IMR-90 (cell line): ENCODE data around the gene PRIMA1. TPM values are rescaled to one million over a fixed set of nuclear protein-coding genes. Genes with fewer than 3 reads are reported as not detected.

Source experiments
- ATAC-seq: fragments of 200-7000 bp; cut with Tn5 transposase; 2 replicates; pipeline ENCODE4 v1.9.1; 2020; ENCODE audit warnings: low read depth, mild to moderate bottlenecking, moderate library complexity
- BruUV-seq: library from RNA; stranded (reverse); fragments of 400-500 nt; replicated peaks from 2 replicates; lab custom pipeline; 2021; lab: Mats Ljungman, UMichigan
- CTCF ChIA-PET: fragments of 300-600 bp; formaldehyde crosslinking; extraction: SDS; loops from one replicate; lab custom pipeline; 2021; ENCODE audit warnings: antibody characterized with exemption; lab: Yijun Ruan, JAX
- POLR2A ChIA-PET: fragments of 300-600 bp; sonication (Branson Sonifier 250); formaldehyde crosslinking; loops from one replicate; lab custom pipeline; 2022; ENCODE audit warnings: antibody characterized with exemption; ENCODE audit not compliant: unreplicated experiment; lab: Charles Lee
- DNase-seq: peaks from one replicate; pipeline ENCODE4 v3.0.0; 2013
- H2AFZ ChIP-seq: replicated peaks from 2 replicates; pipeline ENCODE3; 2013; ENCODE audit warnings: low read length, mild to moderate bottlenecking; ENCODE audit not compliant: poor library complexity
- H2AK5ac ChIP-seq: 2 replicates; pipeline ENCODE4 v1.6.1; 2013; ENCODE audit warnings: low read depth, low read length, inconsistent platforms
- H2AK9ac ChIP-seq: replicated peaks from 2 replicates; pipeline ENCODE3; 2013; ENCODE audit warnings: mild to moderate bottlenecking, low read depth, low read length, moderate library complexity; ENCODE audit not compliant: poor library complexity
- H2BK120ac ChIP-seq: 2 replicates; pipeline ENCODE4 v1.6.1; 2013; ENCODE audit warnings: low read depth, low read length, inconsistent platforms
- H2BK15ac ChIP-seq: 3 replicates; pipeline ENCODE4 v1.6.1; 2013; ENCODE audit warnings: low read depth, low read length, inconsistent platforms
- H2BK20ac ChIP-seq: 2 replicates; pipeline ENCODE4 v1.6.1; 2013; ENCODE audit warnings: low read depth, mild to moderate bottlenecking, inconsistent platforms, low read length, moderate library complexity
- H2BK5ac ChIP-seq: 2 replicates; pipeline ENCODE4 v1.6.1; 2013; ENCODE audit warnings: mild to moderate bottlenecking, low read depth, low read length, inconsistent platforms; ENCODE audit not compliant: poor library complexity, severe bottlenecking
- H3K14ac ChIP-seq: replicated peaks from 2 replicates; pipeline ENCODE4 v1.6.1; 2013; ENCODE audit warnings: low read depth, low read length, inconsistent platforms
- H3K18ac ChIP-seq: 2 replicates; pipeline ENCODE4 v1.6.1; 2013; ENCODE audit warnings: low read depth, low read length, control low read depth
- H3K23ac ChIP-seq: 2 replicates; pipeline ENCODE4 v1.6.1; 2013; ENCODE audit warnings: low read depth, low read length, inconsistent platforms
- H3K27ac ChIP-seq: 2 replicates; pipeline ENCODE4 v1.5.1; 2013; ENCODE audit warnings: mild to moderate bottlenecking, control low read depth, low read length; ENCODE audit not compliant: insufficient read depth
- H3K27me3 ChIP-seq: 2 replicates; pipeline ENCODE4 v1.6.1; 2013; ENCODE audit warnings: low read length; ENCODE audit not compliant: control insufficient read depth, insufficient read depth
- H3K36me3 ChIP-seq: 2 replicates; pipeline ENCODE4 v1.6.1; 2013; ENCODE audit warnings: low read length, mixed read lengths; ENCODE audit not compliant: control insufficient read depth, insufficient read depth
- H3K4ac ChIP-seq: 2 replicates; pipeline ENCODE4 v1.6.1; 2013; ENCODE audit warnings: low read depth, low read length, inconsistent platforms
- H3K4me1 ChIP-seq: 2 replicates; pipeline ENCODE4 v1.6.1; 2013; ENCODE audit warnings: low read length, mixed read lengths; ENCODE audit not compliant: control insufficient read depth, insufficient read depth
- H3K4me2 ChIP-seq: 2 replicates; pipeline ENCODE4 v1.6.1; 2013; ENCODE audit warnings: low read depth, mild to moderate bottlenecking, control low read depth, low read length, moderate library complexity
- H3K4me3 ChIP-seq: 2 replicates; pipeline ENCODE4 v1.5.1; 2013; ENCODE audit warnings: low read depth, mild to moderate bottlenecking, control low read depth, low read length, moderate library complexity; ENCODE audit not compliant: insufficient read depth
- H3K56ac ChIP-seq: 2 replicates; pipeline ENCODE4 v1.6.1; 2013; ENCODE audit warnings: low read length, inconsistent platforms; ENCODE audit not compliant: insufficient read depth; ENCODE audit errors: extremely low read depth
- H3K79me1 ChIP-seq, 2 experiments: 2 replicates each; pipeline ENCODE4 v1.6.1; 2013; ENCODE audit warnings: low read length in 2 of 2, inconsistent platforms in 1 of 2, low read depth in 1 of 2
- H3K9ac ChIP-seq: 2 replicates; pipeline ENCODE4 v1.6.1; 2013; ENCODE audit warnings: low read depth, low read length, control low read depth
- H3K9me1 ChIP-seq: 2 replicates; pipeline ENCODE4 v1.6.1; 2013; ENCODE audit warnings: low read length, inconsistent platforms; ENCODE audit not compliant: insufficient read depth
- H3K9me3 ChIP-seq: 2 replicates; pipeline ENCODE4 v1.6.1; 2013; ENCODE audit warnings: low read length; ENCODE audit not compliant: control insufficient read depth, insufficient read depth
- H4K20me1 ChIP-seq: 2 replicates; pipeline ENCODE4 v1.6.1; 2013; ENCODE audit warnings: low read length, inconsistent platforms; ENCODE audit not compliant: insufficient read depth
- H4K5ac ChIP-seq: 2 replicates; pipeline ENCODE4 v1.6.1; 2013; ENCODE audit warnings: mild to moderate bottlenecking, low read depth, low read length, control low read depth
- H4K8ac ChIP-seq, 2 experiments: 2 replicates each; pipeline ENCODE4 v1.6.1; 2013; ENCODE audit warnings: low read depth in 2 of 2, low read length in 2 of 2, control low read depth in 1 of 2, inconsistent platforms in 1 of 2
- H4K91ac ChIP-seq: 2 replicates; pipeline ENCODE4 v1.6.1; 2013; ENCODE audit warnings: low read depth, low read length, inconsistent platforms; ENCODE audit not compliant: insufficient read depth
- CEBPB ChIP-seq: IDR thresholded peaks from 2 replicates; pipeline ENCODE4 v1.6.1; 2012; ENCODE audit warnings: low read depth, low read length, improper control_type of control experiment
- CHD1 ChIP-seq: IDR thresholded peaks from 2 replicates; pipeline ENCODE4 v1.6.1; 2012; ENCODE audit warnings: low read depth, low read length, improper control_type of control experiment
- ELK1 ChIP-seq: fragments of 150-350 bp; IDR thresholded peaks from 2 replicates; pipeline ENCODE4 v1.6.1; 2016; ENCODE audit warnings: low read depth, mild to moderate bottlenecking, low read length, moderate library complexity, borderline replicate concordance
- FOS ChIP-seq: fragments of 150-350 bp; IDR thresholded peaks from 2 replicates; pipeline ENCODE4 v1.6.1; 2016; ENCODE audit warnings: low read depth, low read length
- MAFK ChIP-seq: IDR thresholded peaks from 2 replicates; pipeline ENCODE4 v1.6.1; 2012; ENCODE audit warnings: low read depth, low read length, improper control_type of control experiment
- MAZ ChIP-seq: IDR thresholded peaks from 2 replicates; pipeline ENCODE4 v1.6.1; 2012; ENCODE audit warnings: low read depth, mild to moderate bottlenecking, low read length, improper control_type of control experiment, moderate library complexity, borderline replicate concordance
- MXI1 ChIP-seq: IDR thresholded peaks from 2 replicates; pipeline ENCODE4 v1.6.1; 2012; ENCODE audit warnings: low read depth, mild to moderate bottlenecking, low read length, moderate library complexity, borderline replicate concordance
- NFE2L2 ChIP-seq: fragments of 150-350 bp; IDR thresholded peaks from 2 replicates; pipeline ENCODE4 v1.6.1; 2016; ENCODE audit warnings: low read depth, mild to moderate bottlenecking, low read length
- RAD21 ChIP-seq: IDR thresholded peaks from 2 replicates; pipeline ENCODE4 v1.6.1; 2012; ENCODE audit warnings: low read length, improper control_type of control experiment
- RCOR1 ChIP-seq: IDR thresholded peaks from 2 replicates; pipeline ENCODE4 v1.6.1; 2012; ENCODE audit warnings: mild to moderate bottlenecking, low read length, improper control_type of control experiment; ENCODE audit not compliant: insufficient replicate concordance
- RFX5 ChIP-seq: IDR thresholded peaks from 2 replicates; pipeline ENCODE4 v1.8.0; 2012; ENCODE audit warnings: low read depth, mild to moderate bottlenecking, low read length, moderate library complexity
- SMC3 ChIP-seq: fragments of 150-350 bp; IDR thresholded peaks from 2 replicates; pipeline ENCODE4 v1.6.1; 2016; ENCODE audit warnings: low read depth, mild to moderate bottlenecking, antibody characterized with exemption, low read length, moderate library complexity
- WGBS, 2 experiments: methylation state at CpG; one replicate each; pipeline versions ENCODE4 v1.1.5 to v1.1.7; 2013; ENCODE audit warnings: missing lambda C conversion rate in 2 of 2; ENCODE audit not compliant: insufficient read length in 1 of 2; ENCODE audit errors: extremely low coverage in 2 of 2; 5-methylcytosine and 5-hydroxymethylcytosine counted together
- dilution Hi-C: fragments of 300-500 bp; cut with HindIII; formaldehyde crosslinking; loops from one replicate; pipeline ENCODE4 v1.14.3; 2018; ENCODE audit warnings: low sequenced_read_pairs; ENCODE audit not compliant: unreplicated experiment
- in situ Hi-C: fragments of 300-500 bp; cut with MboI; formaldehyde crosslinking; loops from 3 replicates; pipeline ENCODE4 v1.14.3; 2019; ENCODE audit warnings: low sequenced_read_pairs, inconsistent platforms, mixed read lengths
- intact Hi-C: fragments of 100-400 bp; cut with micrococcal nuclease; formaldehyde crosslinking; loops from 2 replicates; pipeline ENCODE4 v1.10.0; 2022
- polyA plus RNA-seq, 3 experiments: library from polyadenylated mRNA; depleted of rRNA; stranded (reverse); fragments of >200 nt; gene quantifications; 2 replicates each; pipeline ENCODE4 v1.2.3, GENCODE V29; 2012; ENCODE audit warnings: low replicate concordance in 1 of 3
- total RNA-seq: library from RNA; depleted of rRNA; stranded (reverse); fragments of >200 nt; gene quantifications from 2 replicates; pipeline ENCODE4 v1.2.3, GENCODE V29; 2012
- TF ChIP-seq, protein P1 (sequence below): conservative IDR thresholded peaks from 2 replicates; pipeline ENCODE4 v1.5.1; 2012; ENCODE audit warnings: mild to moderate bottlenecking, low read depth, low read length, improper control_type of control experiment
- TF ChIP-seq, protein P2 (sequence below): fragments of 150-350 bp; IDR thresholded peaks from 2 replicates; pipeline ENCODE4 v1.6.1; 2017; ENCODE audit warnings: mild to moderate bottlenecking, antibody characterized with exemption, low read length, low read depth

PRIMA1 gene
- total and polyA plus RNA-seq, 2 of the 4 experiments (the other 2 are of a cell fraction): not detected

DNA sequence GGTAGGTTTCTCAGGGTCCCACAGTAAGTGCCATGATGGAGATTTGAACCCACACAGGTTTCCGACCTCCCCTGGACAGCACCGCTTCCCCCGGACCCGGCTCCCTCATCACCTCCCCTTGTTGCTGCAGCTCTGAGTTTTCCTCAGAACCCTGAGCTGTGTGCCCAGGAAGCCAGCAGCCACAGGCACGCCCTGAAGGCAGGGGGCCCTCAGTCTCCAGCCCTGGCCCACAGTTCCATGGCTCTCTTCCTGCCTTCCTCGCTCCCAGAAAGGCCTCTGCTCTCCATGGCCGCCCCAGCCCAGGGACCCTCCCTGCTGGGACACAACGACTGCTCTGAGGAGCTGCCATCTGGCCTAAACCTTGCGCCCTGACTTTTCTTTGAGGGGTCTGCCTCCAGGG lies 35.8 kb upstream of the PRIMA1 start:
- TF ChIP-seq, protein P1, sequence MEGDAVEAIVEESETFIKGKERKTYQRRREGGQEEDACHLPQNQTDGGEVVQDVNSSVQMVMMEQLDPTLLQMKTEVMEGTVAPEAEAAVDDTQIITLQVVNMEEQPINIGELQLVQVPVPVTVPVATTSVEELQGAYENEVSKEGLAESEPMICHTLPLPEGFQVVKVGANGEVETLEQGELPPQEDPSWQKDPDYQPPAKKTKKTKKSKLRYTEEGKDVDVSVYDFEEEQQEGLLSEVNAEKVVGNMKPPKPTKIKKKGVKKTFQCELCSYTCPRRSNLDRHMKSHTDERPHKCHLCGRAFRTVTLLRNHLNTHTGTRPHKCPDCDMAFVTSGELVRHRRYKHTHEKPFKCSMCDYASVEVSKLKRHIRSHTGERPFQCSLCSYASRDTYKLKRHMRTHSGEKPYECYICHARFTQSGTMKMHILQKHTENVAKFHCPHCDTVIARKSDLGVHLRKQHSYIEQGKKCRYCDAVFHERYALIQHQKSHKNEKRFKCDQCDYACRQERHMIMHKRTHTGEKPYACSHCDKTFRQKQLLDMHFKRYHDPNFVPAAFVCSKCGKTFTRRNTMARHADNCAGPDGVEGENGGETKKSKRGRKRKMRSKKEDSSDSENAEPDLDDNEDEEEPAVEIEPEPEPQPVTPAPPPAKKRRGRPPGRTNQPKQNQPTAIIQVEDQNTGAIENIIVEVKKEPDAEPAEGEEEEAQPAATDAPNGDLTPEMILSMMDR: no peak
- no peak for TF ChIP-seq FOS
- TF ChIP-seq, protein P2, sequence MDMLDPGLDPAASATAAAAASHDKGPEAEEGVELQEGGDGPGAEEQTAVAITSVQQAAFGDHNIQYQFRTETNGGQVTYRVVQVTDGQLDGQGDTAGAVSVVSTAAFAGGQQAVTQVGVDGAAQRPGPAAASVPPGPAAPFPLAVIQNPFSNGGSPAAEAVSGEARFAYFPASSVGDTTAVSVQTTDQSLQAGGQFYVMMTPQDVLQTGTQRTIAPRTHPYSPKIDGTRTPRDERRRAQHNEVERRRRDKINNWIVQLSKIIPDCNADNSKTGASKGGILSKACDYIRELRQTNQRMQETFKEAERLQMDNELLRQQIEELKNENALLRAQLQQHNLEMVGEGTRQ: no peak
- no peak for TF ChIP-seq CHD1
- TF ChIP-seq RFX5: no peak
- no peak for TF ChIP-seq MXI1
- no peak for TF ChIP-seq MAZ
- no peak for TF ChIP-seq SMC3
- no peak for TF ChIP-seq NFE2L2
- TF ChIP-seq RCOR1: no peak
- TF ChIP-seq RAD21: no peak
- no peak for TF ChIP-seq CEBPB
- no peak for TF ChIP-seq MAFK
- no peak for TF ChIP-seq ELK1
- dilution Hi-C loops: no loop called here
- Histone ChIP-seq H2BK15ac (no peak overlapping the region), H3K79me1 (no peaks in the 10 kb centered on the region), H3K4me1 (no peaks in the 10 kb centered on the region), H3K4me3 (no peak overlapping the region), H2BK20ac (no peak overlapping the region), H4K5ac (no peak overlapping the region), H3K56ac (no peak overlapping the region), H3K4me2 (no peak overlapping the region), H3K14ac (no peak overlapping the region), H3K36me3 (no peaks in the 10 kb centered on the region), H2AK9ac (no peak overlapping the region), H4K20me1 (no peaks in the 10 kb centered on the region), H4K91ac (no peak overlapping the region), H3K27me3 (no peaks in the 10 kb centered on the region), H2AK5ac (no peak overlapping the region), H3K18ac (no peak overlapping the region), H3K9me1 (no peaks in the 10 kb centered on the region), H3K4ac (no peak overlapping the region), H4K8ac (no peak overlapping the region), H2BK120ac (no peak overlapping the region), H3K9me3 (peaks cover 5% of the 10 kb centered on the region; the same call in 1 of the 2 replicates), H3K9ac (no peak overlapping the region), H3K23ac (no peak overlapping the region), H3K27ac (no peak overlapping the region), H2BK5ac (no peak overlapping the region), H2AFZ (no peak overlapping the region)
- in situ Hi-C loops: no loop called here
- POLR2A ChIA-PET: no interaction called here
- intact Hi-C loops: no loop called here
- no TSS peak for BruUV-seq
- CTCF ChIA-PET: no interaction called here
- ATAC-seq (no peak), DNase-seq (no peak)
- WGBS, 2 experiments: 86% methylated on average over 4 of the region's 9 CpGs; no CpG with 5 or more reads in 1 of the 2 experiments
